ENCODE measurements around the gene TENM4.
"Not testable (repeated sequence)": the region's sequence is repeated elsewhere in the genome, so short reads cannot be mapped to it uniquely, and the experiment has no call there.

The TENM4 gene

DNA sequence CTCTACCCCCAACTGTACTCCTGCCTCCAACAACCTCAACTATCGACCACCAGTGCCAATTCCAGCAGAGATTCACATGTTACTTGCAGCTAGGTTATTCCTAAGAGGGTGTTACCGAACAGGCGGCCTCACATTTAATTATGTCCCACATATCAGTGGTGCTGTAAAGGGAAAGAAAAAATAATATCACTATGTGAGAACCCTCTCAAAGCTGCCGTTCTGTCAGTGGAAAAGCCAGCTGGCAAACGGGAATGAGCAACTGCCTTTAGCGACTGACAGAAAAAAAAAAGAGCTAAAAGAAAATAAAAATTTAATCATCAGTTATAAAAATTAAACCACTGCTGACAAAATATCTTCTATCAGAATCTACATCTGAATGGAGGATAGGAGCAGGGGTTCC lies 595.3 kb downstream of the TENM4 start:
- DNase-seq (ENCODE audit: low read depth) = no peak

GRCh38 chr11:78841456-78842060 lies 599.3 kb downstream of the TENM4 start:
- DNase-seq (ENCODE audit: low read depth) = no peak

GRCh38 chr11:78840623-78841022 lies 600.2 kb downstream of the TENM4 start:
- DNase-seq (ENCODE audit: low read depth) = no peak

GRCh38 chr11:78840200-78840599 lies 600.6 kb downstream of the TENM4 start:
- no peak for DNase-seq (ENCODE audit: low read depth)

GRCh38 chr11:78838417-78838816 lies 602.4 kb downstream of the TENM4 start:
- DNase-seq (ENCODE audit: low read depth) = no peak

DNA sequence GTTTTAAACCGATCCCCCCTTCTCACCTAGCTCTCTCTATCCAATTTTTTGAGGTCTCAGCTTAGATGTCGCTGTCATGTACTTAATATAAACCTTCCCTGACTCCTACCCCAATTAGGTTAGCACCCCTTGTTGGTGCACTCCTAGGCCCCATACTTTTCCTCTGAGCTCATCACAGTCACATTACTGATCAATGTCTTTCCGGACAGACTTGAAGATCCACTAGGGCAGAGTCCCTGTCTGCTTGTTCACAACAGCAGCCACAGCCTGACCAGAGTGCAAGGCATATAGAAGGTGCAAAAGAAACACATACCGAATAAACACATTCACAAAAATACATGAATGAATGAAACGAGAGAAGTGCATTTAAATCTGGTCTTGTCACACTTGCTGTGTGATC lies 605.2 kb downstream of the TENM4 start:
- no peak for DNase-seq (ENCODE audit: low read depth)

DNA sequence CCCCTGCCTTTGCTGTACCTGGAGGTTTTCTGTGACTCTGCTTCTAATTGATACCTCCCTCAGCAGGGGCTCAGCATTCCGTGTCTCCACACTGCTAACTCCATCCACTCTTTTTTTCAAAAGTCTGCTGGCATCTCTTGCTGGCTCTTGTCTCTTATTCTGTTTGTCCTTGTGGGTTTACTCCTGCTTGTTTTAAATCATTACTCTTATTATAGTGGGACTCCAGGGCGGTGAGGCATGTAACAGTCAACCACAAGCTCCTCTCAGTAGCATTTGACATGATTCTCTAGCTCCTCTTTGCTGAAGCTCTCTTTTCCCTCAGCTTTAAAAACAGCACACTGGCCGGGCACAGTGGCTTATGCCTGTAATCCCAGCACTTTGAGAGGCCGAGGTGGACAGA lies 605.9 kb downstream of the TENM4 start:
- no peak for DNase-seq (ENCODE audit: low read depth)

- no peak for DNase-seq (ENCODE audit: low read depth)
These were observed 607.6 kb downstream of the TENM4 start for GRCh38 chr11:78833237-78833636.

DNA sequence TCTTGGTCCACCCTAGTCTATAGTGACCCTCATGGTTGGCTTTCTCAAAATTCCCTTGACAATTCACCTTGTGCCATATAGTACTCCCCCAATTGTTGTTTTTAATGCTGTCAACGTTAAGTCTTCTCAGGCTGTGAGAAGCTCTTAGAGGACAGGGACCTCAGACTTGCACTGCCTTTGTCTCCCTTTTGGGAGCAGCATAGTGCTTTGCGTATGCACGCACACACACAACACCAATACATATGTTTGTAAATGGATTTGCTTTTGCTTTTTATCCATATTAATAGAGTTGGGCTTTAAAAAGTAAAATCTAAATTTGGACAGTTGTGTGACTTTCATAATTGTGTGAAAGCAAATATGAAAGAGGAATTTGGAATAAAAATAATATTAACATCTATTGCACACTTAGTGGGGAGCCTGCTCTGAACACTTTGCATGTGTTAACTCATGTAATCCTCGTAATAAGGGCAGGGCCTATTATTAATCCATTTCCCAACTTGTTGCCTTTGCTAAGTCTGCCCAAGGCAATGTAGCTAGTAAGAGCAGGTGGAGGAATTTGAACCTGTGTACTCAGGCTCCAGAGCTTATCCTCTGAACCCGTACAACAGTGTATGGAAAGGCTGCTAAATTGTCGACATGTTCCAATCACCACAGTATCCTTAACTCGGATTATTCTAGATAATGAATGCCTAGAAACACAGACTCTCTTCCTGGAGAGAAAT lies 608.4 kb downstream of the TENM4 start:
- DNase-seq (ENCODE audit: low read depth) = no peak

DNA sequence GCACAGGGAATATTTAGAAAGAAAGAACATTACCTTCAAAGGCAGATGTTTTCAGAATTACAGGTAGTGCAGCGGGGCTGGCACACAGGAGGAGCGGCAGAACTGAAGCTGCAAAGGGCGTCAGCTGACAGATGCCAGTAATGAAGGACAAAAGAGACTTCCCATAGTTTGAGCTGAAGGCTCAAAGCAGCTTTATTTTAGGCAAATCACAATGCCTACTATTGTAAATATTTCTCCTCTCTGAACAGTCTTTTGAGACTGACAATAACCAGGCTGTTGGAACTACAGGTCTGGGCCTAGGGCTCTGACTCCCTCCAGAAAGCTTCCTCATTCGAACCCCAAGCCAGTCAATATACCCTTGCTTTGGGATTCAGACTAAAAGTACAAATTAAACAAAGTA lies 609.3 kb downstream of the TENM4 start:
- DNase-seq (ENCODE audit: low read depth) = no peak

GRCh38 chr11:78830277-78830819 lies 610.5 kb downstream of the TENM4 start:
- DNase-seq (ENCODE audit: low read depth) = no peak

- DNase-seq (ENCODE audit: low read depth) = no peak
These were observed 611.7 kb downstream of the TENM4 start for GRCh38 chr11:78829146-78829545.

GRCh38 chr11:78828676-78829075 lies 612.2 kb downstream of the TENM4 start:
- DNase-seq (ENCODE audit: low read depth) = no peak

GRCh38 chr11:78827291-78827690 lies 613.5 kb downstream of the TENM4 start:
- not testable (repeated sequence) for DNase-seq (ENCODE audit: low read depth)

DNA sequence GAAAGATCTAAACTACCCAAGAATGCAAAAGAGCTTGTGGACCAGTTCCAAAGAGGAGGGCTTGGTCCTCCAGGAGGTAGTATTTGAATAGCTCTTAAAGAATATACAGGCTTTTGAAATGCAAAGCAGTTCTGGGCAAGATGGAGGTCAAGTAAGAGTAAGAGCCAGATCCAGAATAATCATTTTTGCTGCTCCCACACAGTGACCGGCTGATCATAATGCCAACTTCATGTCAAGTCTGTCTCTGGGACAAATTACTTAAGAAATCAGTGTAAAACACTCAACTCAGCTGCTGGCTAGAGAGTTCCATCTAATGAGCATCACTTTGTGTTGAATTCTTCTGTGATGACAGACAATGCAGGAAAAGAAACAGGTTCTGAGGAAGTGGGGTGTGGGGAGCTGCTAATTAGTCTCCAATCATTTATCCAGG lies 615.2 kb downstream of the TENM4 start:
- DNase-seq (ENCODE audit: low read depth) = no peak

- no peak for DNase-seq (ENCODE audit: low read depth)
These were observed 617.2 kb downstream of the TENM4 start for GRCh38 chr11:78823588-78823987.

- DNase-seq (ENCODE audit: low read depth) = no peak
These were observed 617.9 kb downstream of the TENM4 start for GRCh38 chr11:78822931-78823423.

DNA sequence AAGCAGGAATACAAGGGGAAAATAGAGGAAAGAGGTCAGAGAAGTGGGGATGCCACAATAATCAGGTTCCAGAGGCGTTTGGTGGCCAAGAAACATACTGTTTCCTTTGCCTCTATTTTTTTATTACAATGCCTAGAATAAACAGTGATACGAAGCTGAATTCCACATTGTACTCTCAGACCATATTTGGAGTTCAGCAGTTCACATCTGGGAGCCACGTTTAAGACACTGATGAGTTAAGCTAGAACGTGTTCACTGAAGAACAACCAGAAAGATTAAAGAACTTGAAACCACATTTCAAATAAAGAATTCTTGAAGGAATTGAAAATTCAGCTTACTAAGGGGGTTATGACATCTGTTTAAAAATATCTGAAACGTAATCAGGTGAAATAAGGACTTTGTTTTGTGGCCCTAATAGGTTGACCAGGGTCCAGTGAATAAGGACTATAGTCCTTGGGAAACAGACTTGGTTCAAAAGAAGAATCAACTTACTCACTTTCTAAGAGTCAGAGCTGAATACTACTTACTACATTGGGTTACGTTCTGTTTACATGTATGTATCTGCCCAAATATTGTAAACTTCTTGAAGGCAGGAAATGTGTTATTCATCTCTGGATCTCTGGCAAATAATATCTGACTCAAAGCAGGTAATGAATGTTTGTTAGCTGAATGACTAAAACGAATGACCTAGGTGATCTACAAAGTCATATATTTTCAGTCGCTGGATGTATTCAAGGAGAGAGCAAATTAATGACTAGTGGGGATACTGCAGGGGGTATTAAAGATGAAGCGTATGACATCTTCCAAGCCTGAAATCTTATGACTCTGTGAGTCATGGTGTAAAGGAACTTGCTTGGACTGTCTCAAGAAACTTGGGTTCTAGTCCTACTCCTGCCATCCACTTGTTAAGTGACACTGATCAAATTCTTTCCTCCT lies 619.2 kb downstream of the TENM4 start:
- no peak for DNase-seq (ENCODE audit: low read depth)

DNA sequence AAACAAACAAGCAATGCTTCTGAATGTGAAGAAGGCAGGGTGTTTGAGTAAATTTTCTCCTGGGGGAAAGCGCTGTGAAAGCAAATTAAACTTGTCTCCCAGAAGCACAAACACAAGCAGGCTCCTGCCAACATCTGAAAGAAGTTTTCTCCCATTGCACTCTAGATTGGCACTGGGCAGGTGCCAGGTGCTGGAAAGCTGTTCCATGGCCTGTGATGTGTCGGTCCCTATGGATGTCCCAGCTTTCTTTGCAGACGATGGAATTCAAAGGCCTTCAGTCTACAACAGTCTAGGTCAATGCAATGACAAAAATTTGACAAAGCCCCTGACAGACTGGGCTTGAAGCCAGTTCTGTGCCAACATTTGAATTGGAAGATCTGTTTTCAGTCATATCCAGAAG lies 620.1 kb downstream of the TENM4 start:
- DNase-seq (ENCODE audit: low read depth) = no peak

DNA sequence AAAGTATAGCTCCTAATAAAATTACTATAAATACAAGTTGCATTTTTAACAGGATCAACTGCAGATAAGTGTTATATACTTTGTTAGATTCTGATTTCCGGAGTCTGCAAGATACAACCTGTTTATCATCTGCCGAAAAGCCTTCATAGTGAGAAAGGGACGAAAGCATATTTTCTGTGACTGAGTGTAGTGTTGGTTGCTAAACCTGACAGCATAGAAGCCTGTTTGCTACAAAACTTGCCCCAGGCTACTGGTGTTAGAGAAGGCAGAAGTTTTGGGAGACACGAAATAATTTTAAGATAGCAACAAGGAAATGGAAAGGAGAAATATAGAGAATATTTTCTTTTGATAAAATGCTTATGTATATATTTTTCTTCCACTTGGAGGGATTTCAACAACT lies 622.6 kb downstream of the TENM4 start:
- DNase-seq (ENCODE audit: low read depth) = no peak

GRCh38 chr11:78815831-78816230 lies 625.0 kb downstream of the TENM4 start:
- no peak for DNase-seq (ENCODE audit: low read depth)

- DNase-seq (ENCODE audit: low read depth) = no peak
These were observed 628.1 kb downstream of the TENM4 start for GRCh38 chr11:78812513-78813293.
